Activated T-cell treated with anti-CD3 and anti-CD28 coated beads for 24 hours (primary cell): Measurements from ENCODE around the gene CT47C1.
"Not testable (repeated sequence)": the region's sequence is repeated elsewhere in the genome, so short reads cannot be mapped to it uniquely, and the experiment has no call there.

Experiments used
- DNase-seq: peaks from one replicate; pipeline ENCODE4 v3.0.0-alpha.2; 2020; ENCODE audit warnings: low read depth

CT47C1 gene

GRCh38 chrX:119072744-119073143, at the start of gene CT47C1:
Gene CT47C1, plus strand, starts transcription at chrX:119072993. Its CDS starts 233 bp downstream, at chrX:119073226.
- no peak for DNase-seq

GRCh38 chrX:119025900-119026299, 46.9 kb upstream of the CT47C1 start:
- no peak for DNase-seq

GRCh38 chrX:119026344-119026743, 46.4 kb upstream of the CT47C1 start:
- DNase-seq = not testable (repeated sequence)

- not testable (repeated sequence) for DNase-seq
Measured at GRCh38 chrX:119027960-119028732, 44.6 kb upstream of the CT47C1 start.

- DNase-seq = no peak
Measured at GRCh38 chrX:119028733-119029330, 44.0 kb upstream of the CT47C1 start.

- DNase-seq = not testable (repeated sequence)
Measured at GRCh38 chrX:119029656-119030055, 43.1 kb upstream of the CT47C1 start.

GRCh38 chrX:119030990-119031389, 41.8 kb upstream of the CT47C1 start:
- DNase-seq = no peak

GRCh38 chrX:119036107-119037029, 36.4 kb upstream of the CT47C1 start:
- DNase-seq = no peak

- DNase-seq = no peak
Measured at GRCh38 chrX:119040432-119040831, 32.4 kb upstream of the CT47C1 start.

GRCh38 chrX:119041175-119041574, 31.6 kb upstream of the CT47C1 start:
- no peak for DNase-seq

- DNase-seq = no peak
Measured at GRCh38 chrX:119042040-119042439, 30.8 kb upstream of the CT47C1 start.

- no peak for DNase-seq
Measured at GRCh38 chrX:119042996-119043395, 29.8 kb upstream of the CT47C1 start.

GRCh38 chrX:119045884-119046283, 26.9 kb upstream of the CT47C1 start:
- no peak for DNase-seq

- no peak for DNase-seq
Measured at GRCh38 chrX:119055687-119056086, 17.1 kb upstream of the CT47C1 start.

- DNase-seq = no peak
Measured at GRCh38 chrX:119062750-119063374, 9.9 kb upstream of the CT47C1 start.

- no peak for DNase-seq
Measured at GRCh38 chrX:119063428-119063827, 9.4 kb upstream of the CT47C1 start.

GRCh38 chrX:119067023-119067739, 5.6 kb upstream of the CT47C1 start:
- peak; percentile 28 for DNase-seq

GRCh38 chrX:119069128-119069527, 3.7 kb upstream of the CT47C1 start:
- no peak for DNase-seq

GRCh38 chrX:119069762-119070161, 3.0 kb upstream of the CT47C1 start:
- no peak for DNase-seq

- no peak for DNase-seq
Measured at GRCh38 chrX:119071381-119071780, 1.4 kb upstream of the CT47C1 start.

GRCh38 chrX:119073200-119073905, 560 bp downstream of the CT47C1 start:
- no peak for DNase-seq
